Thymus (tissue), 11 donors: Measurements from ENCODE around the gene LYRM1. TPM values are rescaled to one million over a fixed set of nuclear protein-coding genes. Genes with fewer than 3 reads are reported as not detected.
"Not testable (repeated sequence)": the region's sequence is repeated elsewhere in the genome, so short reads cannot be mapped to it uniquely, and the experiment has no call there.

ENCODE experiments used
- DNase-seq, 9 donors: peaks; one replicate each; pipeline ENCODE4 v3.0.0-alpha.2; 2013; ENCODE audit warnings: low spot score in 9 of 9, low read depth in 6 of 9, missing footprints in 1 of 9
- H3K27ac ChIP-seq, 2 donors: one replicate each; pipeline ENCODE4 v1.5.1; 2013; ENCODE audit warnings: control low read depth in 1 of 2, low read depth in 1 of 2, low read length in 1 of 2, mild to moderate bottlenecking in 1 of 2, moderate library complexity in 1 of 2
- H3K27me3 ChIP-seq, 2 donors: one replicate each; pipeline ENCODE4 v1.5.1; 2013; ENCODE audit warnings: low read length in 1 of 2; ENCODE audit not compliant: control insufficient read depth in 2 of 2, insufficient read depth in 1 of 2
- H3K36me3 ChIP-seq, 2 donors: one replicate each; pipeline ENCODE4 v1.5.1; 2013; ENCODE audit warnings: low read length in 1 of 2, mild to moderate bottlenecking in 1 of 2, moderate library complexity in 1 of 2; ENCODE audit not compliant: control insufficient read depth in 2 of 2, insufficient read depth in 2 of 2
- H3K4me1 ChIP-seq, 2 donors: one replicate each; pipeline ENCODE4 v1.5.1; 2013; ENCODE audit warnings: low read length in 2 of 2; ENCODE audit not compliant: control insufficient read depth in 2 of 2, insufficient read depth in 2 of 2
- H3K4me3 ChIP-seq, 2 donors: one replicate each; pipeline ENCODE4 v1.5.1; 2013; ENCODE audit warnings: low read length in 2 of 2, control low read depth in 1 of 2, mild to moderate bottlenecking in 1 of 2
- H3K9me3 ChIP-seq, 2 donors: one replicate each; pipeline ENCODE4 v1.5.1; 2013; ENCODE audit warnings: low read length in 1 of 2, mild to moderate bottlenecking in 1 of 2; ENCODE audit not compliant: control insufficient read depth in 2 of 2, insufficient read depth in 1 of 2
- WGBS: extraction: QIAGEN DNeasy Blood & Tissue Kit; methylation state at CpG from one replicate; pipeline ENCODE4 v1.1.7; 2013; 5-methylcytosine and 5-hydroxymethylcytosine counted together
- polyA plus RNA-seq: library from polyadenylated mRNA; stranded (reverse); fragments of 200-250 nt; gene quantifications from one replicate; pipeline ENCODE4 v1.2.3, GENCODE V29; 2013
- total RNA-seq: library from RNA; stranded (reverse); fragments of 120-200 nt; gene quantifications from one replicate; pipeline ENCODE4 v1.2.4, GENCODE V29; 2013
- donor health status: healthy.

LYRM1 gene
- total and polyA plus RNA-seq, 2 donors: 32.3 to 53.3 TPM

GRCh38 chr16:20960899-20961298 is 60.3 kb downstream of the LYRM1 start:
- 95% methylated on average over 5 of the region's 5 CpGs for WGBS
- DNase-seq: no peak
- Histone ChIP-seq H3K27me3 (no peaks in the 10 kb centered on the region), H3K4me3 (no peak overlapping the region), H3K27ac (no peak overlapping the region), H3K36me3 (no peaks in the 10 kb centered on the region), H3K9me3 (no peaks in the 10 kb centered on the region), H3K4me1 (no peaks in the 10 kb centered on the region)

- H3K4me1 ChIP-seq: no peaks in the 10 kb centered on the region
- H3K4me3 ChIP-seq: no peak overlapping the region
- H3K36me3 ChIP-seq: no peaks in the 10 kb centered on the region
- WGBS: 85% methylated on average over 3 of the region's 3 CpGs
- no peaks in the 10 kb centered on the region for H3K27me3 ChIP-seq
- H3K27ac ChIP-seq: no peak overlapping the region
- DNase-seq: no peak
- H3K9me3 ChIP-seq: no peaks in the 10 kb centered on the region
Measured at GRCh38 chr16:20968765-20969164, 68.2 kb downstream of the LYRM1 start.

GRCh38 chr16:20969386-20969785 is 68.8 kb downstream of the LYRM1 start:
- H3K27ac ChIP-seq: no peak overlapping the region
- DNase-seq: no peak
- H3K36me3 ChIP-seq: no peaks in the 10 kb centered on the region

GRCh38 chr16:20971401-20971800 is 70.8 kb downstream of the LYRM1 start:
- no peak for DNase-seq
- H3K4me3 ChIP-seq: no peak overlapping the region
- H3K4me1 ChIP-seq: no peaks in the 10 kb centered on the region
- 88% methylated on average over 8 of the region's 8 CpGs for WGBS
- H3K9me3 ChIP-seq: no peaks in the 10 kb centered on the region
- H3K36me3 ChIP-seq: no peaks in the 10 kb centered on the region
- no peaks in the 10 kb centered on the region for H3K27me3 ChIP-seq
- H3K27ac ChIP-seq: no peak overlapping the region

More at GRCh38 chr16:20969386-20969785, 68.8 kb downstream of the LYRM1 start:
- 93% methylated on average over 5 of the region's 5 CpGs for WGBS
- Histone ChIP-seq H3K4me3 (no peak overlapping the region), H3K27me3 (no peaks in the 10 kb centered on the region), H3K4me1 (no peaks in the 10 kb centered on the region), H3K9me3 (no peaks in the 10 kb centered on the region)

GRCh38 chr16:20973201-20973600 is 72.6 kb downstream of the LYRM1 start:
- not testable (repeated sequence) for H3K4me1 ChIP-seq, DNase-seq, H3K4me3 ChIP-seq, H3K36me3 ChIP-seq, H3K9me3 ChIP-seq, H3K27ac ChIP-seq, H3K27me3 ChIP-seq
- WGBS: 94% methylated on average over 4 of the region's 4 CpGs

Other genes with a start within 250 kb of the LYRM1 start
- gene ACSM1, start 203.1 kb upstream of the LYRM1 start, total RNA-seq: 0.42 TPM
- 0.52 TPM for gene ACSM1, start 203.1 kb upstream of the LYRM1 start, polyA plus RNA-seq
- 49.9 TPM for gene THUMPD1, start 159.0 kb upstream of the LYRM1 start, total RNA-seq
- 31.8 TPM for gene THUMPD1, start 159.0 kb upstream of the LYRM1 start, polyA plus RNA-seq
- 4.1 TPM for gene ACSM3, start 136.8 kb upstream of the LYRM1 start, total RNA-seq
- 9.9 TPM for gene ACSM3, start 136.8 kb upstream of the LYRM1 start, polyA plus RNA-seq
- gene ERI2, start 94.3 kb upstream of the LYRM1 start, total RNA-seq: 20.1 TPM
- 12.2 TPM for gene ERI2, start 94.3 kb upstream of the LYRM1 start, polyA plus RNA-seq
- gene REXO5, start 94.2 kb upstream of the LYRM1 start, total RNA-seq: 11.1 TPM
- 3.7 TPM for gene REXO5, start 94.2 kb upstream of the LYRM1 start, polyA plus RNA-seq
- gene DCUN1D3, start 413 bp upstream of the LYRM1 start, total RNA-seq: 3.9 TPM
- gene DCUN1D3, start 413 bp upstream of the LYRM1 start, polyA plus RNA-seq: 3.4 TPM